K562 (cell line): ENCODE measurements around the gene ZSCAN21. TPM values are rescaled to one million over a fixed set of nuclear protein-coding genes. Genes with fewer than 3 reads are reported as not detected.

Experiments used
- CBX1 ChIP-seq: sonication (generic); IDR thresholded peaks from 2 replicates; pipeline ENCODE4 v1.6.1; 2016; ENCODE audit warnings: antibody characterized with exemption, low read depth, mild to moderate bottlenecking
- HNRNPUL1 ChIP-seq: fragments of 200-400 bp; formaldehyde crosslinking; IDR thresholded peaks from 2 replicates; pipeline ENCODE4 v1.6.1; 2017; ENCODE audit warnings: low read length
- MAZ ChIP-seq, 2 experiments: fragments of 450-650 bp in 1 of 2; sonication (generic) in 1 of 2; formaldehyde crosslinking; IDR thresholded peaks in 1 of 2; conservative IDR thresholded peaks in 1 of 2; 2 replicates each; pipeline versions ENCODE4 v1.4.0 to v1.5.0; 2020; ENCODE audit warnings: mild to moderate bottlenecking in 1 of 2, missing genetic modification reagents in 1 of 2
- NCOR1 ChIP-seq: fragments of 450-650 bp; IDR thresholded peaks from 2 replicates; pipeline ENCODE4 v1.6.1; 2016; ENCODE audit warnings: mild to moderate bottlenecking, moderate library complexity
- NR4A1 ChIP-seq, 2 experiments: fragments of 250-450 bp in 1 of 2; fragments of 450-650 bp in 1 of 2; sonication (Bioruptor Pico) in 1 of 2; IDR thresholded peaks; 2 replicates each; pipeline versions ENCODE4 v1.4.0 to v1.6.1; 2016 to 2020; ENCODE audit warnings: mild to moderate bottlenecking in 2 of 2, missing compliant biosample characterization in 1 of 2, missing genetic modification characterization in 1 of 2, moderate library complexity in 1 of 2
- POLR2A ChIP-seq: fragments of 450-650 bp; conservative IDR thresholded peaks from 2 replicates; pipeline ENCODE4 v1.6.1; 2016
- RBBP5 ChIP-seq: fragments of 200-600 bp; sonication (generic); IDR thresholded peaks from 2 replicates; pipeline ENCODE4 v1.6.1; 2012; ENCODE audit warnings: borderline replicate concordance, mild to moderate bottlenecking, low read length, control low read depth, inconsistent platforms; ENCODE audit not compliant: insufficient read depth, poor library complexity, severe bottlenecking
- RFX1 ChIP-seq: fragments of 450-650 bp; IDR thresholded peaks from 2 replicates; pipeline ENCODE4 v1.6.1; 2016; ENCODE audit warnings: mild to moderate bottlenecking, moderate library complexity
- XRCC4 ChIP-seq: IDR thresholded peaks from one replicate; pipeline ENCODE4 v1.6.1; 2011; ENCODE audit not compliant: insufficient read depth, insufficient read length; ENCODE audit errors: extremely low read depth
- ZBTB8A ChIP-seq: fragments of 450-650 bp; IDR thresholded peaks from 2 replicates; pipeline ENCODE4 v1.6.1; 2018; ENCODE audit warnings: mild to moderate bottlenecking, moderate library complexity; ENCODE audit not compliant: partially characterized antibody
- ZKSCAN3 ChIP-seq: fragments of 250-450 bp; sonication (Bioruptor Pico); IDR thresholded peaks from 2 replicates; pipeline ENCODE4 v1.4.0; 2020
- ZNF436 ChIP-seq: fragments of 250-450, 450-650 bp; sonication (Bioruptor Pico); formaldehyde crosslinking; IDR thresholded peaks from 2 replicates; pipeline ENCODE4 v1.7.0; 2020; ENCODE audit warnings: mild to moderate bottlenecking
- ZNF444 ChIP-seq: fragments of 250-450 bp; sonication (Bioruptor Pico); IDR thresholded peaks from 2 replicates; pipeline ENCODE4 v1.4.0; 2020; ENCODE audit warnings: mild to moderate bottlenecking, moderate library complexity
- ZNF561 ChIP-seq: fragments of 450-650 bp; formaldehyde crosslinking; conservative IDR thresholded peaks from 2 replicates; pipeline ENCODE4 v1.4.0; 2020; ENCODE audit warnings: mild to moderate bottlenecking, moderate library complexity
- polyA plus RNA-seq, 8 experiments: library from polyadenylated mRNA; depleted of rRNA in 4 of 8; stranded (reverse) in 5 of 8; unstranded in 3 of 8; fragments of >200 nt; fragmentation: Nextera tagmentation in 2 of 8; fragmentation: Illumina TruSeq in 1 of 8; extraction: Ambion mirVana in 2 of 8; extraction: Trizol in 1 of 8; gene quantifications; 2 replicates each; pipeline versions ENCODE4 v1.2.1 to v1.2.3, GENCODE V29; 2011 to 2014; ENCODE audit warnings: inconsistent platforms in 1 of 8, missing spikeins in 1 of 8
- total RNA-seq, 7 experiments: library from RNA; depleted of rRNA in 6 of 7; stranded (reverse); fragments of >200 nt in 6 of 7; fragmentation: Illumina TruSeq in 2 of 7; extraction: Trizol in 2 of 7; gene quantifications; 2 replicates each; pipeline versions ENCODE4 v1.2.1 to v1.2.3, GENCODE V29; 2011 to 2021; ENCODE audit warnings: low replicate concordance in 1 of 7
- TF ChIP-seq, protein P1 (sequence below): fragments of 450-650 bp; formaldehyde crosslinking; IDR thresholded peaks from 2 replicates; pipeline ENCODE4 v1.4.0; 2020; ENCODE audit warnings: mild to moderate bottlenecking, moderate library complexity
- TF ChIP-seq, protein P2 (sequence below): fragments of 250-450 bp; sonication (Bioruptor Pico); IDR thresholded peaks from 2 replicates; pipeline ENCODE4 v1.8.0; 2022; ENCODE audit warnings: moderate library complexity, mild to moderate bottlenecking, inconsistent platforms
- TF ChIP-seq, protein P3 (sequence below): fragments of 200-800 bp; sonication (Bioruptor generic); IDR thresholded peaks from 2 replicates; pipeline ENCODE4 v1.6.1; 2016; ENCODE audit warnings: missing genetic modification characterization, missing compliant biosample characterization
- TF ChIP-seq, protein P4 (sequence below): sonication (generic); formaldehyde crosslinking; IDR thresholded peaks from 2 replicates; pipeline ENCODE4 v1.8.1; 2023; ENCODE audit warnings: mild to moderate bottlenecking, missing genetic modification reagents

Gene ZSCAN21
- total and polyA plus RNA-seq, 9 of the 15 experiments (the other 6 are each of a cell fraction or from before 2014, with no cell fraction given): 5.9 to 15.5 (median 13.2) TPM

DNA sequence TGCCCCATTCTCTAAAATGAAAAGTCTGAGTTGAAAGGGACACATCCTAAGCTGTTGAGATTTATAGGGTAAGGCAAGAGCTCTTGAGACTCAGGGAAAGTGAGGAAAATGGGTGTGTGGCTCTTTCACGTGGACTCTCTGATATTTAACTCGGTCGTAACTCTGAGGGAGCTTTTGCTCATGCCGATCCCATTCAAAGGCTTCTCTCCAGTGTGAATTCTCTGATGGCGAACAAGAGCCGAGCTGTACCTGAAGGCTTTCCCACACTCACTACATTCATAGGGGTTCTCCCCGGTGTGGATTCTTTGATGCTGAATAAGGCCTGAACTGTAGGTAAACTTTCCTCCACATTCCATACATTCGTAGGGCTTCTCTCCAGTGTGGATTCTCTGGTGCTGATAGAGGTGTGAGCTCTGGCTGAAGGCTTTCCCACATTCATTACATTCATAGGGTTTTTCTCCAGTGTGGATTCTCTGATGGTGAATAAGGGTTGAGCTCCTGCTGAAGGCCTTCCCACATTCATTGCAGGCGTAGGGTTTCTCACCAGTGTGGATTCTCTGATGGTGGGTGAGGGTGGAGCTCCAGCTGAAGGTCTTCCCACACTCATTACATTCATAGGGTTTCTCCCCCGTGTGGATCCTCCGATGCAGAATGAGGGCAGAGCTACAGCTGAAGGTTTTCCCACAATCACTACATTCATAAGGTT, 21.6 kb downstream of the ZSCAN21 start (continued):
- TF ChIP-seq CBX1 (peak; percentile 85; the same call in 1 of the 2 replicates), POLR2A (peak; percentile 67), RFX1 (no peak), RBBP5 (no peak), ZNF561 (CRISPR knock-in tag) (no peak), ZKSCAN3 (CRISPR knock-in tag) (no peak), ZNF436 (CRISPR knock-in tag) (no peak), NR4A1 (CRISPR knock-in tag; IDR thresholded peaks at IDR 0.05) (no peak), NR4A1 (tag; IDR thresholded peaks at IDR 0.05) (no peak), HNRNPUL1 (no peak), XRCC4 (no peak), ZBTB8A (no peak), ZNF444 (CRISPR knock-in tag) (no peak), NCOR1 (no peak), MAZ (CRISPR knock-in tag; conservative IDR thresholded peaks at IDR 0.05 in 1 of 2, IDR thresholded peaks at IDR 0.05 in 1 of 2) (no peak)
- TF ChIP-seq, protein P1, sequence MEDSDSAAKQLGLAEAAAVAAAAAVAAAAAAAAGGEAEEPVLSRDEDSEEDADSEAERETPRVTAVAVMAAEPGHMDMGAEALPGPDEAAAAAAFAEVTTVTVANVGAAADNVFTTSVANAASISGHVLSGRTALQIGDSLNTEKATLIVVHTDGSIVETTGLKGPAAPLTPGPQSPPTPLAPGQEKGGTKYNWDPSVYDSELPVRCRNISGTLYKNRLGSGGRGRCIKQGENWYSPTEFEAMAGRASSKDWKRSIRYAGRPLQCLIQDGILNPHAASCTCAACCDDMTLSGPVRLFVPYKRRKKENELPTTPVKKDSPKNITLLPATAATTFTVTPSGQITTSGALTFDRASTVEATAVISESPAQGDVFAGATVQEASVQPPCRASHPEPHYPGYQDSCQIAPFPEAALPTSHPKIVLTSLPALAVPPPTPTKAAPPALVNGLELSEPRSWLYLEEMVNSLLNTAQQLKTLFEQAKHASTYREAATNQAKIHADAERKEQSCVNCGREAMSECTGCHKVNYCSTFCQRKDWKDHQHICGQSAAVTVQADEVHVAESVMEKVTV (CRISPR knock-in tag): no peak
- TF ChIP-seq, protein P2, sequence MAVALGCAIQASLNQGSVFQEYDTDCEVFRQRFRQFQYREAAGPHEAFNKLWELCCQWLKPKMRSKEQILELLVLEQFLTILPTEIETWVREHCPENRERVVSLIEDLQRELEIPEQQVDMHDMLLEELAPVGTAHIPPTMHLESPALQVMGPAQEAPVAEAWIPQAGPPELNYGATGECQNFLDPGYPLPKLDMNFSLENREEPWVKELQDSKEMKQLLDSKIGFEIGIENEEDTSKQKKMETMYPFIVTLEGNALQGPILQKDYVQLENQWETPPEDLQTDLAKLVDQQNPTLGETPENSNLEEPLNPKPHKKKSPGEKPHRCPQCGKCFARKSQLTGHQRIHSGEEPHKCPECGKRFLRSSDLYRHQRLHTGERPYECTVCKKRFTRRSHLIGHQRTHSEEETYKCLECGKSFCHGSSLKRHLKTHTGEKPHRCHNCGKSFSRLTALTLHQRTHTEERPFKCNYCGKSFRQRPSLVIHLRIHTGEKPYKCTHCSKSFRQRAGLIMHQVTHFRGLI (CRISPR knock-in tag): no peak
- TF ChIP-seq, protein P3, sequence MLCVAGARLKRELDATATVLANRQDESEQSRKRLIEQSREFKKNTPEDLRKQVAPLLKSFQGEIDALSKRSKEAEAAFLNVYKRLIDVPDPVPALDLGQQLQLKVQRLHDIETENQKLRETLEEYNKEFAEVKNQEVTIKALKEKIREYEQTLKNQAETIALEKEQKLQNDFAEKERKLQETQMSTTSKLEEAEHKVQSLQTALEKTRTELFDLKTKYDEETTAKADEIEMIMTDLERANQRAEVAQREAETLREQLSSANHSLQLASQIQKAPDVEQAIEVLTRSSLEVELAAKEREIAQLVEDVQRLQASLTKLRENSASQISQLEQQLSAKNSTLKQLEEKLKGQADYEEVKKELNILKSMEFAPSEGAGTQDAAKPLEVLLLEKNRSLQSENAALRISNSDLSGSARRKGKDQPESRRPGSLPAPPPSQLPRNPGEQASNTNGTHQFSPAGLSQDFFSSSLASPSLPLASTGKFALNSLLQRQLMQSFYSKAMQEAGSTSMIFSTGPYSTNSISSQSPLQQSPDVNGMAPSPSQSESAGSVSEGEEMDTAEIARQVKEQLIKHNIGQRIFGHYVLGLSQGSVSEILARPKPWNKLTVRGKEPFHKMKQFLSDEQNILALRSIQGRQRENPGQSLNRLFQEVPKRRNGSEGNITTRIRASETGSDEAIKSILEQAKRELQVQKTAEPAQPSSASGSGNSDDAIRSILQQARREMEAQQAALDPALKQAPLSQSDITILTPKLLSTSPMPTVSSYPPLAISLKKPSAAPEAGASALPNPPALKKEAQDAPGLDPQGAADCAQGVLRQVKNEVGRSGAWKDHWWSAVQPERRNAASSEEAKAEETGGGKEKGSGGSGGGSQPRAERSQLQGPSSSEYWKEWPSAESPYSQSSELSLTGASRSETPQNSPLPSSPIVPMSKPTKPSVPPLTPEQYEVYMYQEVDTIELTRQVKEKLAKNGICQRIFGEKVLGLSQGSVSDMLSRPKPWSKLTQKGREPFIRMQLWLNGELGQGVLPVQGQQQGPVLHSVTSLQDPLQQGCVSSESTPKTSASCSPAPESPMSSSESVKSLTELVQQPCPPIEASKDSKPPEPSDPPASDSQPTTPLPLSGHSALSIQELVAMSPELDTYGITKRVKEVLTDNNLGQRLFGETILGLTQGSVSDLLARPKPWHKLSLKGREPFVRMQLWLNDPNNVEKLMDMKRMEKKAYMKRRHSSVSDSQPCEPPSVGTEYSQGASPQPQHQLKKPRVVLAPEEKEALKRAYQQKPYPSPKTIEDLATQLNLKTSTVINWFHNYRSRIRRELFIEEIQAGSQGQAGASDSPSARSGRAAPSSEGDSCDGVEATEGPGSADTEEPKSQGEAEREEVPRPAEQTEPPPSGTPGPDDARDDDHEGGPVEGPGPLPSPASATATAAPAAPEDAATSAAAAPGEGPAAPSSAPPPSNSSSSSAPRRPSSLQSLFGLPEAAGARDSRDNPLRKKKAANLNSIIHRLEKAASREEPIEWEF (CRISPR knock-in tag): no peak
- TF ChIP-seq, protein P4, sequence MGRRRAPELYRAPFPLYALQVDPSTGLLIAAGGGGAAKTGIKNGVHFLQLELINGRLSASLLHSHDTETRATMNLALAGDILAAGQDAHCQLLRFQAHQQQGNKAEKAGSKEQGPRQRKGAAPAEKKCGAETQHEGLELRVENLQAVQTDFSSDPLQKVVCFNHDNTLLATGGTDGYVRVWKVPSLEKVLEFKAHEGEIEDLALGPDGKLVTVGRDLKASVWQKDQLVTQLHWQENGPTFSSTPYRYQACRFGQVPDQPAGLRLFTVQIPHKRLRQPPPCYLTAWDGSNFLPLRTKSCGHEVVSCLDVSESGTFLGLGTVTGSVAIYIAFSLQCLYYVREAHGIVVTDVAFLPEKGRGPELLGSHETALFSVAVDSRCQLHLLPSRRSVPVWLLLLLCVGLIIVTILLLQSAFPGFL (CRISPR knock-in tag): no peak
